Measurements from ENCODE around the gene DDA1. TPM values are rescaled to one million over a fixed set of nuclear protein-coding genes. Genes with fewer than 3 reads are reported as not detected.
A peak's percentile ranks its signal among the peaks of the same experiment; 100 is the strongest.

The DDA1 gene
- total and polyA plus RNA-seq, 9 of the 15 experiments (the other 6 are each of a cell fraction or from before 2014, with no cell fraction given), result 1.4 to 83.8 (median 33.8) TPM

DNA sequence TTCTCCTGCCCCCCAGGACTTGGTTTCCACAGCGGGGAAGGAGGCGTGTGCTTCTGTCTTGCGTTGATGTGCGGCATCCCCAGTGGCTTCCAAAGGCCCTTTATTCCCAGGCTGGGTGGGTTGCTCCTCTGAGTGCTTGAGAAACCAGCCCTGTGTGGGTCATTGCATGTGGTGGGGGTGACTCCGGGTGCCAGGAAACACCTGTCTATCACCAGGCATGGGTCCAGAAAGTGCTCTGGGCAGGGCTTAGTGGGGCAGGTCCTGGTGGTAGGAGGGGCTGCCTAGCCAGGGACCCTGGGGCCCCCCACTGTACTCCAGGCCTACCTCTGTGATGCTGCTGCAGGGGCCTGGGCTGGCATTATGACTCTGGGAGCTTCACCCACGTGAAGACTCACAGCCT, 9.6 kb downstream of the DDA1 start:
- ATAC-seq (no peak), FAIRE-seq (no peak), DNase-seq (ENCODE audit: extremely low read depth in 1 of 4, low spot score in 3 of 4) (no peak)
- H3K9me1 ChIP-seq (ENCODE audit: control insufficient read depth, insufficient read depth, low read length), result no peaks in the 10 kb centered on the region
- POLR2A ChIA-PET, result interaction anchor here (0.7 to 2.4 kb wide), 2 partner anchors 8 to 73 kb away, joined by 3 to 9 read pairs; no protein-coding TSS in a partner anchor
- H2AFZ ChIP-seq (ENCODE audit: low read depth, low read length), result no peak overlapping the region
- no peaks in the 10 kb centered on the region for H3K27me3 ChIP-seq (ENCODE audit: control insufficient read depth in 2 of 2, insufficient read depth in 2 of 2, low read length in 2 of 2)
- H4K20me1 ChIP-seq (replicated peaks; ENCODE audit: control insufficient read depth, insufficient read depth, low read length), result no peaks in the 10 kb centered on the region
- in situ Hi-C loops (cut with MboI), result no loop called here
- H3K36me3 ChIP-seq (ENCODE audit: control insufficient read depth, insufficient read depth, low read length), result peaks cover 61% of the 10 kb centered on the region
- TF ChIP-seq RBFOX2 (IDR thresholded peaks at IDR 0.05; ENCODE audit: low read depth, low read length), result 0 out of 2 replicates have a peak, but pooled peaks have one; percentile 22
- TF ChIP-seq SMAD4 (CRISPR knock-in tag; conservative IDR thresholded peaks at IDR 0.05), result no peak
- BruUV-seq (replicated peaks), result no TSS peak
- no peak overlapping the region for H3K27ac ChIP-seq (ENCODE audit: extremely low read depth, low read depth, low read length)
- intact Hi-C loops (cut with micrococcal nuclease), result no loop called here
- peaks cover 5 to 32% of the 10 kb centered on the region in 2 experiments; a peak in 4 of 5 replicates for H3K4me1 ChIP-seq (replicated peaks in 1 of 2; ENCODE audit: control insufficient read depth in 2 of 2, insufficient read depth in 2 of 2, low read length in 2 of 2)
- CTCF ChIA-PET (ENCODE audit: low intra/inter-chr PET ratio), result no interaction called here
- no peaks in the 10 kb centered on the region for H3K9me3 ChIP-seq (replicated peaks; ENCODE audit: control insufficient read depth, insufficient read depth, low read depth, low read length)
- WGBS (ENCODE audit: insufficient coverage, low coverage, missing lambda C conversion rate), result 85% methylated on average over 6 of the region's 6 CpGs
- no peak overlapping the region for H3K4me2 ChIP-seq (ENCODE audit: insufficient read depth, low read length)
- H3K9ac ChIP-seq (ENCODE audit: insufficient read depth in 1 of 2, low read depth in 2 of 2, low read length in 2 of 2), result no peak overlapping the region
- H3K79me2 ChIP-seq (ENCODE audit: control insufficient read depth, insufficient read depth, low read length), result no peaks in the 10 kb centered on the region; the same call in 2 of the 3 replicates
- H3K4me3 ChIP-seq, result no peak overlapping the region

DNA sequence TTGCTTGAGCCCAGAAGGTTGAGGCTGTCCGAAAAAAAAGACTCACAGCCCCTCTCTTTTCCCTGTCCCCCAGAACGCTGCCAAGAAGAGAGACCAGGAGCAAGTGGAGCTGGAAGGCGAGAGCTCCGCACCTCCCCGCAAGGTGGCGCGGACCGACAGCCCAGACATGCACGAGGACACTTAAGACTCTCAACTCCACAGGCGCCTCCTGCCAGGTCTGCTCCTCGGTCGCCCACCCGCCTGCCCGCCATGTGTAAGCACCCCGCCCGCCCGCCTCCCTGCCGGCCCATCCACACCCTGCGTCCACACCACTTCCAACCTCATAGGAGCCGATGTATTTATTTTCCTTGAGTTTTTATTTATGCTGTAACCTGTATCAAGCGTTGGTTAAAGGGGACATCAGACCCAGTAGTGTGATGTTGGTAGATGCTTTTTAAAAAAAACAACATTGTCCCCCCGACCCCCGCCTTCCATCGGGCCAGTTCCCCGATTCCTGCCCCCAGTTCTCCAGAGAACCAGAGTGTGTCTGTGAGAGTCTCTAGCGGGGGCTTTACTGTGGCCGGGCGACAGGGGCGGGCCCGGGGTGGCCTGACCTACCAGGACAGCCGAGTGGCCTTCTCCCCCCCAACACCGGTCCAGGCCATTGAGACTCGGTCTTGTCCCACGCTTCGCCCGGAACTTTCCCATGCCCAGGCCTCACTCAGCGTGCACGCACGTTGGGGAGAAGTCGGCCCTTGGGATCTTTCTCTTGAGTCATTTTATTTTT, 10.3 kb downstream of the DDA1 start:
- Histone ChIP-seq H3K27me3 (ENCODE audit: control insufficient read depth in 2 of 2, insufficient read depth in 2 of 2, low read length in 2 of 2) (no peaks in the 10 kb centered on the region), H3K4me3 (no peak overlapping the region), H3K36me3 (ENCODE audit: control insufficient read depth, insufficient read depth, low read length) (peaks cover 56% of the 10 kb centered on the region), H3K9ac (ENCODE audit: insufficient read depth in 1 of 2, low read depth in 2 of 2, low read length in 2 of 2) (no peak overlapping the region), H2AFZ (ENCODE audit: low read depth, low read length) (no peak overlapping the region), H3K9me1 (ENCODE audit: control insufficient read depth, insufficient read depth, low read length) (no peaks in the 10 kb centered on the region), H3K4me1 (replicated peaks in 1 of 2; ENCODE audit: control insufficient read depth in 2 of 2, insufficient read depth in 2 of 2, low read length in 2 of 2) (peaks cover 5 to 33% of the 10 kb centered on the region in 2 experiments; a peak in 4 of 5 replicates), H3K9me3 (replicated peaks; ENCODE audit: control insufficient read depth, insufficient read depth, low read depth, low read length) (no peaks in the 10 kb centered on the region), H4K20me1 (replicated peaks; ENCODE audit: control insufficient read depth, insufficient read depth, low read length) (no peaks in the 10 kb centered on the region), H3K79me2 (ENCODE audit: control insufficient read depth, insufficient read depth, low read length) (no peaks in the 10 kb centered on the region; the same call in 2 of the 3 replicates), H3K27ac (ENCODE audit: extremely low read depth, low read depth, low read length) (no peak overlapping the region), H3K4me2 (ENCODE audit: insufficient read depth, low read length) (no peak overlapping the region)
- WGBS (ENCODE audit: insufficient coverage, low coverage, missing lambda C conversion rate), result 94% methylated on average over 22 of the region's 40 CpGs
- ATAC-seq (no peak), DNase-seq (ENCODE audit: extremely low read depth in 1 of 4, low spot score in 3 of 4) (no peak), FAIRE-seq (no peak)
- in situ Hi-C loops (cut with MboI), result no loop called here
- TSS peak; percentile 55 for BruUV-seq (replicated peaks)
- intact Hi-C loops (cut with micrococcal nuclease), result no loop called here
- POLR2A ChIA-PET, result no interaction called here
- CTCF ChIA-PET (ENCODE audit: low intra/inter-chr PET ratio), result no interaction called here
- TF ChIP-seq BRF1 (IDR thresholded peaks at IDR 0.05; ENCODE audit: borderline replicate concordance, extremely low read depth, insufficient read length) (no peak), SIX5 (IDR thresholded peaks at IDR 0.05; ENCODE audit: borderline replicate concordance in 1 of 2, insufficient read depth in 1 of 2, low read depth in 1 of 2, low read length in 2 of 2) (no peak)
- TF ChIP-seq, protein P1, sequence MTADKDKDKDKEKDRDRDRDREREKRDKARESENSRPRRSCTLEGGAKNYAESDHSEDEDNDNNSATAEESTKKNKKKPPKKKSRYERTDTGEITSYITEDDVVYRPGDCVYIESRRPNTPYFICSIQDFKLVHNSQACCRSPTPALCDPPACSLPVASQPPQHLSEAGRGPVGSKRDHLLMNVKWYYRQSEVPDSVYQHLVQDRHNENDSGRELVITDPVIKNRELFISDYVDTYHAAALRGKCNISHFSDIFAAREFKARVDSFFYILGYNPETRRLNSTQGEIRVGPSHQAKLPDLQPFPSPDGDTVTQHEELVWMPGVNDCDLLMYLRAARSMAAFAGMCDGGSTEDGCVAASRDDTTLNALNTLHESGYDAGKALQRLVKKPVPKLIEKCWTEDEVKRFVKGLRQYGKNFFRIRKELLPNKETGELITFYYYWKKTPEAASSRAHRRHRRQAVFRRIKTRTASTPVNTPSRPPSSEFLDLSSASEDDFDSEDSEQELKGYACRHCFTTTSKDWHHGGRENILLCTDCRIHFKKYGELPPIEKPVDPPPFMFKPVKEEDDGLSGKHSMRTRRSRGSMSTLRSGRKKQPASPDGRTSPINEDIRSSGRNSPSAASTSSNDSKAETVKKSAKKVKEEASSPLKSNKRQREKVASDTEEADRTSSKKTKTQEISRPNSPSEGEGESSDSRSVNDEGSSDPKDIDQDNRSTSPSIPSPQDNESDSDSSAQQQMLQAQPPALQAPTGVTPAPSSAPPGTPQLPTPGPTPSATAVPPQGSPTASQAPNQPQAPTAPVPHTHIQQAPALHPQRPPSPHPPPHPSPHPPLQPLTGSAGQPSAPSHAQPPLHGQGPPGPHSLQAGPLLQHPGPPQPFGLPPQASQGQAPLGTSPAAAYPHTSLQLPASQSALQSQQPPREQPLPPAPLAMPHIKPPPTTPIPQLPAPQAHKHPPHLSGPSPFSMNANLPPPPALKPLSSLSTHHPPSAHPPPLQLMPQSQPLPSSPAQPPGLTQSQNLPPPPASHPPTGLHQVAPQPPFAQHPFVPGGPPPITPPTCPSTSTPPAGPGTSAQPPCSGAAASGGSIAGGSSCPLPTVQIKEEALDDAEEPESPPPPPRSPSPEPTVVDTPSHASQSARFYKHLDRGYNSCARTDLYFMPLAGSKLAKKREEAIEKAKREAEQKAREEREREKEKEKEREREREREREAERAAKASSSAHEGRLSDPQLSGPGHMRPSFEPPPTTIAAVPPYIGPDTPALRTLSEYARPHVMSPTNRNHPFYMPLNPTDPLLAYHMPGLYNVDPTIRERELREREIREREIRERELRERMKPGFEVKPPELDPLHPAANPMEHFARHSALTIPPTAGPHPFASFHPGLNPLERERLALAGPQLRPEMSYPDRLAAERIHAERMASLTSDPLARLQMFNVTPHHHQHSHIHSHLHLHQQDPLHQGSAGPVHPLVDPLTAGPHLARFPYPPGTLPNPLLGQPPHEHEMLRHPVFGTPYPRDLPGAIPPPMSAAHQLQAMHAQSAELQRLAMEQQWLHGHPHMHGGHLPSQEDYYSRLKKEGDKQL (CRISPR knock-in tag; IDR thresholded peaks at IDR 0.05; ENCODE audit: borderline replicate concordance), result no peak
- TF ChIP-seq, protein P2, sequence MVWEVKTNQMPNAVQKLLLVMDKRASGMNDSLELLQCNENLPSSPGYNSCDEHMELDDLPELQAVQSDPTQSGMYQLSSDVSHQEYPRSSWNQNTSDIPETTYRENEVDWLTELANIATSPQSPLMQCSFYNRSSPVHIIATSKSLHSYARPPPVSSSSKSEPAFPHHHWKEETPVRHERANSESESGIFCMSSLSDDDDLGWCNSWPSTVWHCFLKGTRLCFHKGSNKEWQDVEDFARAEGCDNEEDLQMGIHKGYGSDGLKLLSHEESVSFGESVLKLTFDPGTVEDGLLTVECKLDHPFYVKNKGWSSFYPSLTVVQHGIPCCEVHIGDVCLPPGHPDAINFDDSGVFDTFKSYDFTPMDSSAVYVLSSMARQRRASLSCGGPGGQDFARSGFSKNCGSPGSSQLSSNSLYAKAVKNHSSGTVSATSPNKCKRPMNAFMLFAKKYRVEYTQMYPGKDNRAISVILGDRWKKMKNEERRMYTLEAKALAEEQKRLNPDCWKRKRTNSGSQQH (CRISPR knock-in tag; IDR thresholded peaks at IDR 0.05), result no peak

Data from K562 (cell line).